Naive thymus-derived CD4-positive, alpha-beta T cell (primary cell): ENCODE results near the gene ATP23. TPM values are rescaled to one million over a fixed set of nuclear protein-coding genes. Genes with fewer than 3 reads are reported as not detected.

Source experiments
- ATAC-seq: fragments of 150-1000 bp; cut with Tn5 transposase; 2 replicates; pipeline ENCODE4 v1.10.0; 2021; ENCODE audit warnings: mild to moderate bottlenecking, moderate library complexity
- CTCF ChIA-PET: fragments of 350-600 bp; sonication (Branson Sonifier 250); formaldehyde crosslinking; loops from one replicate; lab custom pipeline; 2021; ENCODE audit warnings: antibody characterized with exemption; lab: Charles Lee
- POLR2A ChIA-PET: fragments of 350-600 bp; sonication (Branson Sonifier 250); formaldehyde crosslinking; loops from one replicate; lab custom pipeline; 2021; ENCODE audit warnings: antibody characterized with exemption, inconsistent platforms; lab: Charles Lee
- DNase-seq, 9 donors: peaks; one replicate each; pipeline versions ENCODE4 v3.0.0 to v3.0.0-alpha.2; 2020 to 2022; ENCODE audit warnings: mixed read lengths in 1 of 9
- H3K27ac ChIP-seq: one replicate; pipeline ENCODE4 v1.7.0; 2013; ENCODE audit warnings: mild to moderate bottlenecking, low read depth, low read length, moderate library complexity
- H3K27me3 ChIP-seq, 2 donors: one replicate each; pipeline ENCODE4 v1.7.0; 2013; ENCODE audit warnings: low read length in 2 of 2, mild to moderate bottlenecking in 2 of 2, moderate library complexity in 2 of 2; ENCODE audit not compliant: control insufficient read depth in 2 of 2, insufficient read depth in 2 of 2
- H3K36me3 ChIP-seq, 3 experiments: 1 replicate in 2 of 3; 2 replicates in 1 of 3; pipeline ENCODE4 v1.7.0; 2013; ENCODE audit warnings: low read length in 3 of 3, mild to moderate bottlenecking in 3 of 3, moderate library complexity in 1 of 3; ENCODE audit not compliant: insufficient read depth in 3 of 3, control insufficient read depth in 2 of 3
- H3K4me1 ChIP-seq, 2 donors: one replicate each; pipeline ENCODE4 v1.7.0; 2013; ENCODE audit warnings: low read length in 2 of 2, mild to moderate bottlenecking in 2 of 2, moderate library complexity in 1 of 2; ENCODE audit not compliant: control insufficient read depth in 2 of 2, insufficient read depth in 2 of 2
- H3K4me3 ChIP-seq: 2 replicates; pipeline ENCODE4 v1.7.0; 2013; ENCODE audit warnings: mild to moderate bottlenecking, low read length
- H3K9me3 ChIP-seq, 3 experiments: 1 replicate in 2 of 3; 2 replicates in 1 of 3; pipeline ENCODE4 v1.7.0; 2013; ENCODE audit warnings: low read length in 3 of 3; ENCODE audit not compliant: control insufficient read depth in 2 of 3
- H3K27ac Mint-ChIP-seq, 9 donors: one replicate each; pipeline ENCODE4 v1.8.0; 2020 to 2022; ENCODE audit warnings: mixed read lengths in 9 of 9, mild to moderate bottlenecking in 8 of 9, moderate library complexity in 5 of 9, inconsistent platforms in 2 of 9
- H3K27me3 Mint-ChIP-seq, 5 donors: one replicate each; pipeline ENCODE4 v1.8.0; 2021 to 2022; ENCODE audit warnings: mixed read lengths in 5 of 5, mild to moderate bottlenecking in 1 of 5
- H3K36me3 Mint-ChIP-seq, 5 donors: one replicate each; pipeline ENCODE4 v1.8.0; 2020 to 2022; ENCODE audit warnings: mixed read lengths in 5 of 5, mild to moderate bottlenecking in 3 of 5, inconsistent platforms in 1 of 5
- H3K4me1 Mint-ChIP-seq, 7 donors: one replicate each; pipeline ENCODE4 v1.8.0; 2020 to 2022; ENCODE audit warnings: mixed read lengths in 7 of 7, mild to moderate bottlenecking in 3 of 7, inconsistent platforms in 1 of 7
- H3K4me3 Mint-ChIP-seq, 10 donors: one replicate each; pipeline ENCODE4 v1.8.0; 2020 to 2022; ENCODE audit warnings: mild to moderate bottlenecking in 10 of 10, mixed read lengths in 10 of 10, moderate library complexity in 6 of 10, inconsistent platforms in 2 of 10
- H3K9me3 Mint-ChIP-seq, 11 donors: one replicate each; pipeline ENCODE4 v1.8.0; 2020 to 2022; ENCODE audit warnings: mixed read lengths in 11 of 11, mild to moderate bottlenecking in 4 of 11, inconsistent platforms in 1 of 11, moderate library complexity in 1 of 11
- intact Hi-C, 2 donors: fragments of 100-400 bp; cut with micrococcal nuclease; formaldehyde crosslinking; loops; one replicate each; pipeline ENCODE4 v1.15.1; 2023
- polyA plus RNA-seq, 2 donors: library from polyadenylated mRNA; unstranded; fragments of 300-500 nt; fragmentation: Illumina TruSeq; gene quantifications; one replicate each; pipeline ENCODE4 v1.2.3, GENCODE V29; 2021
- total RNA-seq, 6 experiments: library from RNA in 5 of 6; stranded (reverse) in 5 of 6; gene quantifications; 1 replicate in 5 of 6; 2 replicates in 1 of 6; pipeline ENCODE4 v1.2.3 and lab custom pipeline; 2021 to 2026

The ATP23 gene
- total and polyA plus RNA-seq, 7 experiments from 2014 or later: 7.2 to 31.1 (median 8.4) TPM

GRCh38 chr12:57929092-57929830 is 12.1 kb upstream of the ATP23 start:
- Mint-ChIP-seq H3K9me3 (no peaks in the 10 kb centered on the region), H3K4me1 (peaks cover 0 to 10% (median 3%) of the 10 kb centered on the region in 7 donors), H3K27me3 (no peaks in the 10 kb centered on the region), H3K27ac (peak overlapping the region in 2 of 9 donors; percentile 15 to 47), H3K4me3 (no peak overlapping the region), H3K36me3 (peaks cover 0 to 11% (median 6%) of the 10 kb centered on the region in 5 donors)
- CTCF ChIA-PET: no interaction called here
- POLR2A ChIA-PET: interaction anchor here (1.3 kb wide), 1 partner anchor 11 kb away, joined by 3 read pairs; no protein-coding TSS in a partner anchor
- Histone ChIP-seq H3K9me3 (no peaks in the 10 kb centered on the region), H3K36me3 (no peaks in the 10 kb centered on the region), H3K4me1 (no peaks in the 10 kb centered on the region), H3K27ac (no peak overlapping the region), H3K27me3 (no peaks in the 10 kb centered on the region), H3K4me3 (no peak overlapping the region)
- no peak for DNase-seq
- ATAC-seq: no peak
- intact Hi-C loops: no loop called here

DNA sequence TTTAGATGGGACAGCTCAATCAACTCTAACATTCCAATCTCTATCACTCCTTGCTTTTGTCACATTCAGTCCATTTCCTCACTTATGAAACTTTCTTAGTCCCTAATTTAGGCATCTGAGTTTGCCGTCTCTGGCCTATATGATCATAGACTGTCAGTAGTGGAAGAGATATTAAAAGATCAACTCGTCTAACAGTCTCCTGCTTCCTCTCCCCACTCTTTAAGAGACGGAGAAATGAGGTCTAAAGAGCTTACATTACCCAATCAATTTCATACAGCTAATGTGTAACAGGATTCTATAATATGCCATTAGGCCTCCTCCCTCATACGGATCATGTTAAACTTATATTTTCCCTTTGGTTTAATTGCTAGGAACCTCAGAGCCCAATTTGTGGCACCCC is 6.5 kb upstream of the ATP23 start:
- no peaks in the 10 kb centered on the region for H3K9me3 ChIP-seq
- DNase-seq (no peak), ATAC-seq (no peak)
- Mint-ChIP-seq H3K4me3 (peak overlapping the region in 6 of 10 donors; percentile 39 to 98 (median 97)), H3K9me3 (peaks cover 0 to 4% (median 0%) of the 10 kb centered on the region in 11 donors), H3K36me3 (peaks cover 0 to 15% (median 8%) of the 10 kb centered on the region in 5 donors), H3K27me3 (peaks cover 0 to 2% (median 0%) of the 10 kb centered on the region in 5 donors), H3K4me1 (peaks cover 13 to 39% (median 26%) of the 10 kb centered on the region in 7 donors), H3K27ac (peak overlapping the region in 7 of 9 donors; percentile 38 to 100 (median 99))
- H3K27ac ChIP-seq: no peak overlapping the region
- ChIA-PET CTCF (no interaction called here), POLR2A (interaction anchor here (0.9 kb wide), 1 partner anchor 92 kb away, joined by 3 read pairs; no protein-coding TSS in a partner anchor)
- H3K4me1 ChIP-seq: peaks cover 12% of the 10 kb centered on the region in 2 donors
- H3K36me3 ChIP-seq: no peaks in the 10 kb centered on the region
- intact Hi-C loops: loop anchor here in 1 of 2 donors (5.0 kb wide), 1 partner anchor 1642 kb away; no protein-coding TSS in a partner anchor
- H3K27me3 ChIP-seq: no peaks in the 10 kb centered on the region
- H3K4me3 ChIP-seq: no peak overlapping the region

- Histone ChIP-seq H3K9me3 (no peaks in the 10 kb centered on the region), H3K36me3 (no peaks in the 10 kb centered on the region), H3K4me1 (peaks cover 15 to 17% of the 10 kb centered on the region in 2 donors), H3K27me3 (no peaks in the 10 kb centered on the region), H3K4me3 (peak overlapping the region; percentile 71), H3K27ac (peak overlapping the region; percentile 98)
- Mint-ChIP-seq H3K9me3 (peaks cover 0 to 4% (median 0%) of the 10 kb centered on the region in 11 donors), H3K4me3 (peak overlapping the region; percentile 84 to 99 (median 98)), H3K27ac (peak overlapping the region; percentile 98 to 100 (median 99)), H3K27me3 (peaks cover 0 to 2% (median 0%) of the 10 kb centered on the region in 5 donors), H3K36me3 (peaks cover 0 to 15% (median 8%) of the 10 kb centered on the region in 5 donors), H3K4me1 (peaks cover 14 to 41% (median 27%) of the 10 kb centered on the region in 7 donors)
- DNase-seq (peak in 1 of 9 donors; percentile 1), ATAC-seq (no peak)
- ChIA-PET CTCF (no interaction called here), POLR2A (interaction anchor here (0.7 to 0.9 kb wide), 2 partner anchors 93 to 120 kb away, joined by 3 read pairs; no protein-coding TSS in a partner anchor)
- intact Hi-C loops: loop anchor here in 1 of 2 donors (5.0 kb wide), 1 partner anchor 1642 kb away; no protein-coding TSS in a partner anchor
Observed at GRCh38 chr12:57935331-57935730, 6.0 kb upstream of the ATP23 start.

DNA sequence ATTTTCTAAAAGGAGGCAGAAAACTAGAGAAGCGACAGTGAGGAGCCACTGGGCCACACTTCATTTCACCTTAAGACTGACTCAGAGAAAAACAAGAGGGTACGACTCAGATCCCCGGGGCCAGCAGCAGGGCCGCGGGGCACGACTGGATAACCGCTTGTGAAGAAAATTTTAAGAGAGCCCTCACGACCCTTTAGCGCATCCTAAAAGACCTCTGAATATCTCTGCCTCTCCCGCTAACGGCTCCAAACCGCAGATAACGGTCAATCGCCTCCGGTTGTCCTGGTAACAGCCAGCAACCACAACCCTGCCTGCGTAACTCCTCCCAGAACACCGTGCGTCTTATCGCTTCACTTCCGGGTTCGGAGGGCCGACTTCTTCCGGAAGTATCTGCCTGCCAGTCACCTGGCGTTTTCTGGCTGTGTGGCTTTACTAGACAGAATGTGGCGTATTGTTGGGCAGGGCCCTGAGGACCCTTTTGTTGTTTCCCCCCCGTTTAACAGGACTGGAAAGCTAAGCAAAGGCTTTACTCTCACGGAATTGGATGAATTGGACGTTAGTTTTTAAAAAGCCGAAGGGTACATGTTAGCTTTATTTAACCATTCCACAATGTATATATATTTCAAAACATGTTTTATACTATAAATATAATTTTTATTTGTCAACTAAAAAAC is 5.4 kb upstream of the ATP23 start:
- H3K27me3 Mint-ChIP-seq: peaks cover 0 to 2% (median 0%) of the 10 kb centered on the region in 5 donors
- H3K9me3 Mint-ChIP-seq: peaks cover 0 to 5% (median 0%) of the 10 kb centered on the region in 11 donors
- peaks cover 21 to 47% (median 34%) of the 10 kb centered on the region in 7 donors for H3K4me1 Mint-ChIP-seq
- Histone ChIP-seq H3K27me3 (no peaks in the 10 kb centered on the region), H3K27ac (peak overlapping the region; percentile 98), H3K9me3 (no peaks in the 10 kb centered on the region), H3K4me3 (peak overlapping the region; percentile 71), H3K4me1 (peaks cover 21 to 23% of the 10 kb centered on the region in 2 donors), H3K36me3 (no peaks in the 10 kb centered on the region)
- POLR2A ChIA-PET: interaction anchor here (0.6 to 0.9 kb wide), 3 partner anchors 93 to 1199 kb away, joined by 3 read pairs; no protein-coding TSS in a partner anchor
- peak; percentile 65 to 95 (median 92) for DNase-seq
- H3K36me3 Mint-ChIP-seq: peaks cover 0 to 15% (median 8%) of the 10 kb centered on the region in 5 donors
- H3K4me3 Mint-ChIP-seq: peak overlapping the region; percentile 84 to 99 (median 98)
- CTCF ChIA-PET: no interaction called here
- peak; percentile 96 for ATAC-seq
- H3K27ac Mint-ChIP-seq: peak overlapping the region; percentile 98 to 100 (median 99)
- intact Hi-C loops: loop anchor here (1.0 to 5.0 kb wide), 5 partner anchors 31 to 1641 kb away; partner anchors contain the start of gene DDIT3 (in 1 of the 2)

GRCh38 chr12:57936513-57936883 is 4.9 kb upstream of the ATP23 start:
- Histone ChIP-seq H3K4me3 (peak overlapping the region; percentile 18), H3K36me3 (no peaks in the 10 kb centered on the region), H3K27me3 (no peaks in the 10 kb centered on the region), H3K27ac (peak overlapping the region; percentile 98), H3K4me1 (peaks cover 21 to 23% of the 10 kb centered on the region in 2 donors), H3K9me3 (no peaks in the 10 kb centered on the region)
- CTCF ChIA-PET: no interaction called here
- H3K36me3 Mint-ChIP-seq: peaks cover 0 to 13% (median 8%) of the 10 kb centered on the region in 5 donors
- H3K9me3 Mint-ChIP-seq: peaks cover 0 to 5% (median 0%) of the 10 kb centered on the region in 11 donors
- H3K27ac Mint-ChIP-seq: peak overlapping the region; percentile 87 to 100 (median 99)
- H3K4me1 Mint-ChIP-seq: peaks cover 22 to 49% (median 36%) of the 10 kb centered on the region in 7 donors
- H3K27me3 Mint-ChIP-seq: peaks cover 0 to 2% (median 0%) of the 10 kb centered on the region in 5 donors
- DNase-seq (no peak), ATAC-seq (no peak)
- POLR2A ChIA-PET: interaction anchor here (0.6 kb wide), 1 partner anchor 1199 kb away, joined by 3 read pairs; no protein-coding TSS in a partner anchor
- H3K4me3 Mint-ChIP-seq: peak overlapping the region; percentile 48 to 98 (median 76)
- intact Hi-C loops: loop anchor here (1.0 to 5.0 kb wide), 5 partner anchors 31 to 1641 kb away; partner anchors contain the start of gene DDIT3 (in 1 of the 2)

DNA sequence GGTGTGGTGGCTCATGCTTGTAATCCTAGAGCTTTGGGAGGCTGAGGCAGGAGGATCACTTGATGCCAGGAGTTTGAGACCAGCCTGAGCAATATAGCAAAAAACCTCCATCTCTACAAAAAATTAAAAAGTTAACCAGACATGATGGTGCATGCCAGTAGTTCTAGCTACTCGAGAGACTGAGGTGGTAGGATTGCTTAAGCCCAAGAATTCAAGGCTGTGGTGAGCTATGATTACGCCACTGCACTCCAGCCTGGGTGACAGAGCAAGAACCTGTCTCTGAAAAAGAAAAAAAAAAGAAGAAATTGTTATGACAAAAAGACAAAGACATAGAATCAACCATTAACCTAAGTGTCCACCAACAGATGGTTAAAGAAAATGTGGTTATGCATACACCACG is 2.1 kb upstream of the ATP23 start:
- intact Hi-C loops: loop anchor here in 1 of 2 donors (5.0 kb wide), 1 partner anchor 1638 kb away; no protein-coding TSS in a partner anchor
- H3K4me3 ChIP-seq: no peak overlapping the region
- ATAC-seq (no peak), DNase-seq (no peak)
- peaks cover 0 to 2% (median 0%) of the 10 kb centered on the region in 5 donors for H3K27me3 Mint-ChIP-seq
- H3K27ac ChIP-seq: no peak overlapping the region
- H3K36me3 Mint-ChIP-seq: peaks cover 0 to 8% (median 0%) of the 10 kb centered on the region in 5 donors
- H3K4me3 Mint-ChIP-seq: peak overlapping the region in 1 of 10 donors; percentile 9
- H3K4me1 Mint-ChIP-seq: peaks cover 33 to 69% (median 61%) of the 10 kb centered on the region in 7 donors
- ChIA-PET POLR2A (no interaction called here), CTCF (interaction anchor here (0.7 kb wide), 1 partner anchor 54 kb away, joined by 6 read pairs; no protein-coding TSS in a partner anchor)
- no peaks in the 10 kb centered on the region for H3K36me3 ChIP-seq
- no peaks in the 10 kb centered on the region for H3K9me3 ChIP-seq
- H3K4me1 ChIP-seq: peaks cover 28 to 35% of the 10 kb centered on the region in 2 donors
- H3K27me3 ChIP-seq: no peaks in the 10 kb centered on the region
- peaks cover 0 to 8% (median 0%) of the 10 kb centered on the region in 11 donors for H3K9me3 Mint-ChIP-seq
- H3K27ac Mint-ChIP-seq: peak overlapping the region in 3 of 9 donors; percentile 41 to 65 (median 43)
